Esophagus squamous epithelium (tissue), 5 donors: ENCODE results near the gene RNF169. TPM values are rescaled to one million over a fixed set of nuclear protein-coding genes. Genes with fewer than 3 reads are reported as not detected.
"Not testable (repeated sequence)": the region's sequence is repeated elsewhere in the genome, so short reads cannot be mapped to it uniquely, and the experiment has no call there.

Experiments
- DNase-seq: peaks from one replicate; lab custom pipeline; 2025; lab: John Stamatoyannopoulos, UW
- H3K27ac ChIP-seq, 4 donors: fragments of 200-600 bp; sonication (generic); one replicate each; pipeline ENCODE4 v1.5.1; 2016 to 2019; ENCODE audit warnings: mild to moderate bottlenecking in 1 of 4
- H3K27me3 ChIP-seq, 4 donors: fragments of 200-600 bp; sonication (generic); 1 replicate in 3 of 4; 2 replicates in 1 of 4; pipeline versions ENCODE4 v1.5.1 to v1.6.0; 2017 to 2021; ENCODE audit warnings: antibody characterized with exemption in 1 of 4
- H3K36me3 ChIP-seq, 3 donors: fragments of 200-600 bp; sonication (generic); one replicate each; pipeline ENCODE4 v1.5.1; 2016 to 2019
- H3K4me1 ChIP-seq, 3 donors: fragments of 200-600 bp; sonication (generic); one replicate each; pipeline ENCODE4 v1.5.1; 2017 to 2019
- H3K4me3 ChIP-seq, 4 donors: fragments of 200-600 bp; sonication (generic); 1 replicate in 3 of 4; 2 replicates in 1 of 4; pipeline ENCODE4 v1.5.1; 2016 to 2019; ENCODE audit warnings: mild to moderate bottlenecking in 2 of 4, moderate library complexity in 1 of 4
- H3K9me3 ChIP-seq, 3 donors: fragments of 200-600 bp; sonication (generic); one replicate each; pipeline ENCODE4 v1.5.1; 2016 to 2019
- CTCF ChIP-seq, 6 experiments: fragments of 450-650 bp in 4 of 6; fragments of 200-600 bp in 2 of 6; sonication (generic) in 2 of 6; IDR thresholded peaks; one replicate each; pipeline ENCODE4 v1.5.1; 2016 to 2019; ENCODE audit warnings: antibody characterized with exemption in 6 of 6, mild to moderate bottlenecking in 4 of 6, moderate library complexity in 4 of 6
- POLR2A ChIP-seq, 4 donors: fragments of 450-650 bp; IDR thresholded peaks; one replicate each; pipeline ENCODE4 v1.6.1; 2017; ENCODE audit warnings: antibody characterized with exemption in 4 of 4, mild to moderate bottlenecking in 4 of 4, moderate library complexity in 3 of 4
- WGBS, 2 donors: methylation state at CpG; one replicate each; pipeline ENCODE4 v1.1.5; 2018; 5-methylcytosine and 5-hydroxymethylcytosine counted together
- intact Hi-C: fragments of 100-400 bp; cut with DNase I; formaldehyde crosslinking; loops from one replicate; pipeline ENCODE4 v1.15.0; 2022
- total RNA-seq, 4 donors: library from RNA; depleted of rRNA; stranded (reverse); fragments of >200 nt; gene quantifications; one replicate each; pipeline ENCODE4 v1.1.0, GENCODE V29; 2016
- donor health status: DM: yes; HTN: yes; CAD: no.

Gene RNF169
- total RNA-seq, 4 donors from 2014 or later = 18.0 to 23.3 (median 19.2) TPM

- intact Hi-C loops = no loop called here
- peak overlapping the region in 1 of 4 donors; percentile 86 for H3K4me3 ChIP-seq
- no peaks in the 10 kb centered on the region for H3K27me3 ChIP-seq
- H3K9me3 ChIP-seq = no peaks in the 10 kb centered on the region
- no peak for DNase-seq
- peak overlapping the region in 1 of 4 donors; percentile 3 for H3K27ac ChIP-seq
- peaks cover 21 to 83% (median 33%) of the 10 kb centered on the region in 3 donors for H3K4me1 ChIP-seq
- WGBS, 2 donors = 57 to 85% methylated on average over 2 of the region's 2 CpGs
- no peaks in the 10 kb centered on the region for H3K36me3 ChIP-seq
- TF ChIP-seq POLR2A (IDR thresholded peaks at IDR 0.05) (no peak), CTCF (IDR thresholded peaks at IDR 0.05) (no peak)
Observed at GRCh38 chr11:74751303-74751702, 2.7 kb downstream of the RNF169 start.

- Histone ChIP-seq H3K4me3 (peak overlapping the region in 2 of 4 donors; percentile 1 to 4), H3K27ac (peak overlapping the region; percentile 11 to 62 (median 53)), H3K27me3 (no peaks in the 10 kb centered on the region), H3K4me1 (peaks cover 15 to 67% (median 25%) of the 10 kb centered on the region in 3 donors), H3K36me3 (no peaks in the 10 kb centered on the region), H3K9me3 (no peaks in the 10 kb centered on the region)
- WGBS, 2 donors = 43 to 49% methylated on average over 15 of the region's 15 CpGs
- intact Hi-C loops = no loop called here
- no peak for TF ChIP-seq POLR2A (IDR thresholded peaks at IDR 0.05)
- TF ChIP-seq CTCF (IDR thresholded peaks at IDR 0.05) = no peak
- DNase-seq = no peak
Observed at GRCh38 chr11:74754507-74755252, 6.0 kb downstream of the RNF169 start.

- peak overlapping the region in 3 of 4 donors; percentile 49 to 62 (median 57) for H3K27ac ChIP-seq
- no peaks in the 10 kb centered on the region for H3K9me3 ChIP-seq
- H3K36me3 ChIP-seq = no peaks in the 10 kb centered on the region
- H3K27me3 ChIP-seq = no peaks in the 10 kb centered on the region
- intact Hi-C loops = no loop called here
- 7 to 22% methylated on average over 1 of the region's 1 CpG for WGBS, 2 donors
- H3K4me1 ChIP-seq = peaks cover 15 to 59% (median 17%) of the 10 kb centered on the region in 3 donors
- TF ChIP-seq CTCF (IDR thresholded peaks at IDR 0.05) (no peak), POLR2A (IDR thresholded peaks at IDR 0.05) (no peak)
- no peak for DNase-seq
- H3K4me3 ChIP-seq = no peak overlapping the region
Observed at GRCh38 chr11:74755395-74755995, 6.8 kb downstream of the RNF169 start.

GRCh38 chr11:74756571-74756970 is 7.9 kb downstream of the RNF169 start:
- TF ChIP-seq CTCF (IDR thresholded peaks at IDR 0.05) (no peak), POLR2A (IDR thresholded peaks at IDR 0.05) (no peak)
- Histone ChIP-seq H3K9me3 (no peaks in the 10 kb centered on the region), H3K36me3 (no peaks in the 10 kb centered on the region), H3K27me3 (no peaks in the 10 kb centered on the region), H3K4me1 (peaks cover 11 to 48% (median 15%) of the 10 kb centered on the region in 3 donors), H3K4me3 (no peak overlapping the region), H3K27ac (no peak overlapping the region)
- WGBS, 2 donors = 97 to 100% methylated on average over 1 of the region's 1 CpG
- intact Hi-C loops = no loop called here
- DNase-seq = no peak

GRCh38 chr11:74766905-74767304 is 18.3 kb downstream of the RNF169 start:
- intact Hi-C loops = no loop called here

GRCh38 chr11:74768172-74768651 is 19.6 kb downstream of the RNF169 start:
- H3K9me3 ChIP-seq, intact Hi-C loops, H3K4me3 ChIP-seq, H3K27ac ChIP-seq, DNase-seq, H3K36me3 ChIP-seq, H3K27me3 ChIP-seq: not testable (repeated sequence)
- H3K4me1 ChIP-seq = peaks cover 0 to 18% (median 3%) of the 10 kb centered on the region in 3 donors
- 50 to 60% methylated on average over 8 to 9 of the region's 9 CpGs for WGBS, 2 donors

More at GRCh38 chr11:74766905-74767304, 18.3 kb downstream of the RNF169 start:
- no peak for DNase-seq
- H3K4me1 ChIP-seq = peaks cover 0 to 25% (median 3%) of the 10 kb centered on the region in 3 donors
- H3K9me3 ChIP-seq = no peaks in the 10 kb centered on the region
- H3K36me3 ChIP-seq = peaks cover 0 to 9% (median 0%) of the 10 kb centered on the region in 3 donors
- H3K27me3 ChIP-seq = no peaks in the 10 kb centered on the region
- TF ChIP-seq POLR2A (IDR thresholded peaks at IDR 0.05) (no peak), CTCF (IDR thresholded peaks at IDR 0.05) (no peak)
- WGBS, 2 donors = 44 to 70% methylated on average over 1 of the region's 1 CpG
- H3K4me3 ChIP-seq = no peak overlapping the region
- no peak overlapping the region for H3K27ac ChIP-seq
